NCI-H2107 (cell line): ENCODE results near the gene GLRA2.

ENCODE experiments used
- DNase-seq: peaks from one replicate; lab custom pipeline; 2025; lab: John Stamatoyannopoulos, UW

The GLRA2 gene

DNA sequence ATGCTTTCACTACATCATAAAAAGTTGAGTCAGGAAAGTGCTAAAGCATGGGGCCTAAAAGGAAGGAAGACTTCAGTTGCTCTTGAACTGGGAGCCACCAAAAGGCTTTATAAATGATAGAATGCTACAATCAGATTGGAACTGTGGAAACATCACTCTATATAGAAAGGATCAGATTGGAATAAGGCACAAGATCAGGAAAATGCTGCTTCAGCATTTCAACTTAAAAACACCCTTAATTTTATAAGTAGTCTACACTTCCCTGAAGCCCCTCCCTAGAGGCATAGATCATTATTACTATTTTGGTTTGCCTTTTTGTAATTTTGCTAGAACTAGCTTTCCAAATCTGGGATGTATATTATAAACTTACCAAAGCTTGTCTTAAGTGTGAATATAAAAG, 172.8 kb downstream of the GLRA2 start:
- DNase-seq, result no peak

DNA sequence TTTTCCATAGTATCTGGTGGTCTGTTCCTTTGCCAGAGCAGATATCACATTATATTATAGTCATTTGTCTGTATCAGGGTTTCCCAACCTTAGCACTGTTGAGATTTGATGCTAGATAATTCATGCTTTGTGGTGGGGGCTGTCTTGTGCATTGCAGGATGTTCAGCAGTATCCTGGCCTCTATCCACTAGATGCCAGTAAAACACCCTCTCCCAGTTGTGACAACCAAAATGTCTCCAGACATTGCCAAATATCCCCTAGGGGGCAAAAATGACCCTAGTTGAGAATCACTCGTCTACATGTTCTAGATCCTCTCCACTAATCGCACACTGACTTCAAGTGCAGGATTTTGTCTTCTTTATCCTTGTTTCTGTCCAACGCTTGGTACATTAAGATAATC, 182.8 kb downstream of the GLRA2 start:
- DNase-seq, result no peak

DNA sequence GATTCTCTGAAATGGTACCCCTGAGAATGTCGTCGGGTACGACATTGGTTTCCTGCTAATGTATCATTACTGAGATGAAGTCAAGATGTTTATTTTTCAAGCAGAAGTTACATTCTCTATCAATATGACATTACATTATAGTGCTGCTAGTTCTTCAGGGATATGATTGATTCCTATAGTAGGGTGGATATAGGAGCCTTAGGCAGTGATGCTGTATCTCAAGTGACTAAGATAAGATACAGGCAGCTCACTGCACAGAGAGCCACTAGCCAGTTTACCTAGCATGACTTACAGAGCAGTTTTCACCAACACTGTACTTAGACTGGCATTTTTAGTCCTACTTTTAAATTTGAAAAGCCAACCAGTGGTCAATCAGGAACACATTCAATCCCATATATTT, 188.6 kb downstream of the GLRA2 start:
- DNase-seq, result no peak

DNA sequence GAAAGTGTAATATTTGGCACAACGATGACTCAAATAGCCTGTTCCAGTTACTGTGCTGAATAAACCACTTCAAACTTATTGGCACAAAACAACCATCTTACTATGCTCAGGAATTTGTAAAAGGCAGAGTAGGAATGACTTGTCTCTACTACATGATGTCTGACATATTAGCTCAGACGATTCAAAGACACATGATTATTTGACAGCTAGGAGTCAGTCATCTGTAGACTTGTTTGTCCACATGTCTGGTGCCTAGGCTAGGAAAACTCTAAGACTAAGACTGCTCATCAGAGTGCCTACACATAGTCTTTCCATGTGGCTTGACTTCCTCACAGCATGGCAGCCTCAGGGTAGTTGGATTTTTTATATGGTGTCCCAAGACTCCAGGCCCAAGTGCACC, 189.1 kb downstream of the GLRA2 start:
- DNase-seq, result no peak

DNA sequence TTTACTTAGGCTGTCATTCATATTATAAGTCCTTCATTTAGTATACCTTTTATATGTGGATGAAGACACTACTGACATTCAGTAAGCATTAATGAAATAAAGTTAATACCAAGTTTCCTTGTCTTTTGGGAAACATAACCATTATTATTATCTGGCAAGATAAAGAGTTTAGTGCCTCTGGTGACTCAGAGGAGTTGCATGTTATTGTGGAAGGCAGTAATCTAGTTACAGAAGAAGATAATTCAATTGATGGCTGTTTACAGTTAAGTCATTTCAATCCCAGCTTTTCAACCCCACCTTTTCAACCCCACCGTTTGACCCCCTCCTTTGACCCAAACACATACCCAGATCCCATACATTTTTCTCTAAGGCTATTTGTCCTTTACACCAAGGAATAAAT, 199.7 kb downstream of the GLRA2 start:
- DNase-seq, result no peak

DNA sequence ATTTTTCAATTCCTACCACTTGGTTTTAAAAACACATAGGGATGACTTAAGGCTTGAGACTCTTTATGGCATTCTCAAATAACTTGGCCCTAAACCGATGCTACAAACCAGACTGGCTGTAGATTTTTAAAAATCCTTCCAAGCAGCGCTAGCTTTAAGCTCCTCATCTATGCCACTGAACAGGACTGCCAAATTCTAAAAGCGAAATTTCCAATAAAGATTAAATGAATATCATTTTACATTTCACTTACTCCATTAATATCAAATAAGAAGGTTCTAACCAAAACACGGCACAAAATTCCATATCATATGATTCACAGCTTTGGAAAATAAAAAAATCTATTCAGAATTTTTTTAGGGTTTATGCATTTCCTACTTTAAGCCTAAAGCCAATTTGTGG, 209.3 kb downstream of the GLRA2 start:
- no peak for DNase-seq

DNA sequence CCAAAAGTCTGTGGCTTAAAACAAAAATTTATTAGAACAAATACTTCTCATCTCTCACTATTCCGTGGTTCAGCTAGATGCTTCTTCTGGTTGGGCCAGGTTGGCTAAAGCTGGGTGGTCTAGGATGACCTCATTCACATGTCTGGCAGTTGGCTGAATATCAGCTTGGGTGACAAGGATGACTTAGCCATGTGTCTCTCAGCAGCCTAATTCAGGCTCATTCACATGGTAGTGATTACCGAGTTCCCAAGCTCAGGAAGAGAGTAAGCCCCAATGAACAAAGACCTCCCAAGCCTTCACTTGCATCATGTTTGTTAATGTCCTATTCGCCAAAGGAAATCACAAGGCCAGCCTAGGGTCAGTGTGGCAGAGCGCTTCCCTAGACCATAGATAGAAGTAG, 224.1 kb downstream of the GLRA2 start:
- no peak for DNase-seq

DNA sequence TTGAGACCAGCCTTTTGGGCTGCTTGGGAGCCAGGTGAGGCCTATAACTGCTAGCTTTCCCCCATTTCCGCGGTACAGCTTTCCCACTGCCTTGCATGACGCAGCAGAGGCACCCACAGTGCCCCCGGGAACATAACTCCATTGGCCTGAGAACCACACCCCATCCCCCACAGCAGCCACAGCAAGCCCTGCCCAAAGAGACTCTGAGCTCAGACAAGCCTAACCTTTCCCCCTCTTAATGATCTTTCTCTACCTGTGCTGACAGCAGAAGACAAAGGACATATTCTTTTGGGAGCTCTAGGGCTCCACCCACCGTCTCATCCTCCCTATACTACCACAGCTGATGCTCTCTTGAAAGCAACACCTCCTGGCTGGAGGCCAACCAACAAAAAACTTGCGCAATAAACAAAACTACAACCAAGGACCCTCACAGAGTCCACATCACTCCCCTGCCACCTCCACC, 228.7 kb downstream of the GLRA2 start:
- DNase-seq, result no peak

DNA sequence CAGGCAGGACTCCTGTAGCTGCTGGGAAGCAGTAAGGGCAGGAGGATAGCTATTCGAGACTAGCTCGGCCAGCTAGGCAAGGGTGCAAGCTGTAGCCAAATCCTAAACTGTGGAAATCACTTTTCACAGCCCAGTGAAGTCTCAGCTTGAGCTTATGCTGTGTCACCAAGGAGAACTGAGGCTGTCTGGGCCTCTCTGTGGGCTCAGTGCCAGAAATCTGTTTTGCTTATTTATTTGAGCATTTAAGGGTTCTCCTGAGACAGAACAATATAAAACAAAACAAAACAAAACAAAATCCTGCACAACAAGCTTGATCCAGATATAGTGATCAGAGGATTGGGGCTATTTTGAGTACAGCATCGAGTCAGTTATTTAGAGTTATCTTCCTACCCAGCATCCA, 246.1 kb downstream of the GLRA2 start:
- no peak for DNase-seq

DNA sequence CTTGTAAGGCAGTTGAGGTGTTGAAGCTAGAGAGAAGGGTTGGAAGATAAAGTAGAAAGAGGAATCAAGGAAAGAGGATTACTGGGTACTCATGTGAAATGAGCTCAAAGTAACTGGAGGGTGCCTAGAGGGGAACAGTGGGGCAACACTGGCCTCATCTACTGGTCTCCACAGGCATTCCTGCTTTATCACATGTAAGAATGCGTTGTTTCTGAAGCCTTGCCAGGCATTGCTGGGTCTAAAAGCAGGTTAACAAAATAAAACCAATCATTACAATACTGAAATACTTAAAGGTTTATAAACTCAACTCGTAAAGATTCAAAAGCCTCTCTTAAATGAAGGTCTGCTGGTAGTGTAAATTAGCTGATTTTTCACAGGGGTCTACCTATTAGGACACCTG, 247.6 kb downstream of the GLRA2 start:
- no peak for DNase-seq

DNA sequence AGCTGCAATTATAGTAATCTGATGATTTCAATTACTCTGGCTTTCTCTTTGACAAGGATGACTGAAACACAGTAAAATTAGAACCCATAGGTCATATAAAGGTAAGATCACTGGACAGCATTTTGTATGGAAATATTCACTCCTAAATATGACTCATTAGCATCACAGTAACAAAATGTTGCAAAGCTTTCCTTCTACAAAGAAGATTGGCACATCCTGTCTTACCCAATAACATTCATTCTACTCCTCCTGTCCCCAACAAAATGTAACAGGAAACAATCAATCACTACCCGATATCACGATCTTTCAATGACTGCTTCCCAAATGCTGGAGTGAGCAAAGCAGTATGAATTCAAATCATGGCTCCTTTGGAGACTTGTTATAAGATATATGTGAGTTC, 248.2 kb downstream of the GLRA2 start:
- DNase-seq, result no peak

DNA sequence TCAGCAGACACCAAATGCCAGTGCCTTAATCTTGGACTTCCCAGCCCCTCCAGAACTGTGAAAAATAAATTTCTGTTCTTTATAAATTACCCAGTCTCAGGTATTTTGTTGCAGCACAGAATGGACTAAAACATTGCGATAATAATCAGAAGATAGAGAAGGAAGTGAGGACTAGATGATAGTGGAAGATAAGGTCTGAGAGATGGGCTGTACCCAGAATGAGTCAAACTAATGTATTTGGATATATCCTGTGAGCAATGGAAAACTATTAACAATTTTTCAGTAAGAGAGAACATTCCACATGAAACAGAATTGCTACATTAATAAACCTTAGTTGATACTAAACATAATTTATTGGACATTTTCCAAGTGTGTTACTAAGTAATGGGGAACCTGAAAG, 250.2 kb downstream of the GLRA2 start:
- no peak for DNase-seq
